SK-N-SH treated with all-trans-retinoic acid at 6 μM for 48 hours (cell line): ENCODE data around the gene PRTFDC1.
A peak's percentile ranks its signal among the peaks of the same experiment; 100 is the strongest.

Source experiments
- ATAC-seq: fragments of 200-7000 bp; cut with Tn5 transposase; 3 replicates; pipeline ENCODE4 v1.9.1; 2020; ENCODE audit warnings: mild to moderate bottlenecking, moderate library complexity
- ARNTL ChIP-seq: fragments of 450-650 bp; formaldehyde crosslinking; IDR thresholded peaks from 2 replicates; pipeline ENCODE4 v1.5.0; 2020; ENCODE audit warnings: low read depth, mild to moderate bottlenecking, moderate library complexity, borderline replicate concordance
- BACH2 ChIP-seq: fragments of 250-450 bp; sonication (Bioruptor Pico); IDR thresholded peaks from 2 replicates; pipeline ENCODE4 v1.9.0; 2021; ENCODE audit warnings: mild to moderate bottlenecking, borderline replicate concordance
- CREB5 ChIP-seq: fragments of 250-450 bp; sonication (Bioruptor Pico); IDR thresholded peaks from 2 replicates; pipeline ENCODE4 v1.5.1; 2020; ENCODE audit warnings: low read depth, mild to moderate bottlenecking, moderate library complexity
- ESRRG ChIP-seq: fragments of 250-450 bp; sonication (Bioruptor Pico); IDR thresholded peaks from 2 replicates; pipeline ENCODE4 v1.6.1; 2021; ENCODE audit warnings: mild to moderate bottlenecking
- GLIS3 ChIP-seq: fragments of 250-450 bp; sonication (Bioruptor Pico); IDR thresholded peaks from 2 replicates; pipeline ENCODE4 v1.5.0; 2020; ENCODE audit warnings: mild to moderate bottlenecking, moderate library complexity
- ISL1 ChIP-seq: fragments of 250-450 bp; sonication (Bioruptor Pico); IDR thresholded peaks from 2 replicates; pipeline ENCODE4 v2.1.2; 2022; ENCODE audit warnings: mild to moderate bottlenecking, moderate library complexity
- OSR1 ChIP-seq: fragments of 250-450 bp; sonication (Bioruptor Pico); IDR thresholded peaks from 2 replicates; pipeline ENCODE4 v1.8.0; 2022; ENCODE audit warnings: moderate library complexity, mild to moderate bottlenecking, inconsistent platforms
- PATZ1 ChIP-seq: fragments of 250-450 bp; sonication (Bioruptor Pico); IDR thresholded peaks from 2 replicates; pipeline ENCODE4 v1.8.0; 2020; ENCODE audit warnings: mild to moderate bottlenecking, moderate library complexity, borderline replicate concordance
- POU6F1 ChIP-seq: fragments of 250-450 bp; sonication (Bioruptor Pico); IDR thresholded peaks from 2 replicates; pipeline ENCODE4 v1.8.0; 2021; ENCODE audit warnings: low read depth, mild to moderate bottlenecking, moderate library complexity, borderline replicate concordance
- PPARA ChIP-seq: fragments of 250-450 bp; sonication (Bioruptor Pico); IDR thresholded peaks from 2 replicates; pipeline ENCODE4 v1.5.0; 2020; ENCODE audit warnings: mild to moderate bottlenecking, borderline replicate concordance
- RARB ChIP-seq: fragments of 250-450 bp; sonication (Bioruptor Pico); IDR thresholded peaks from 2 replicates; pipeline ENCODE4 v1.8.0; 2021; ENCODE audit warnings: mild to moderate bottlenecking, moderate library complexity
- SNAI2 ChIP-seq: fragments of 250-450 bp; sonication (Bioruptor Pico); IDR thresholded peaks from 2 replicates; pipeline ENCODE4 v1.5.0; 2020; ENCODE audit warnings: mild to moderate bottlenecking, moderate library complexity
- TOX ChIP-seq: fragments of 250-450 bp; sonication (Bioruptor Pico); IDR thresholded peaks from 2 replicates; pipeline ENCODE4 v1.8.0; 2021; ENCODE audit warnings: mild to moderate bottlenecking, moderate library complexity, borderline replicate concordance
- TSHZ2 ChIP-seq: fragments of 250-450 bp; sonication (Bioruptor Pico); IDR thresholded peaks from 2 replicates; pipeline ENCODE4 v1.5.0; 2020; ENCODE audit warnings: mild to moderate bottlenecking, moderate library complexity
- ZC3H10 ChIP-seq: fragments of 250-450 bp; sonication (Bioruptor Pico); IDR thresholded peaks from 2 replicates; pipeline ENCODE4 v1.5.1; 2021; ENCODE audit warnings: mild to moderate bottlenecking, moderate library complexity
- ZFP3 ChIP-seq: fragments of 250-450 bp; sonication (Bioruptor Pico); IDR thresholded peaks from 2 replicates; pipeline ENCODE4 v1.5.0; 2020; ENCODE audit warnings: mild to moderate bottlenecking, moderate library complexity
- ZFP30 ChIP-seq: fragments of 450-650 bp; formaldehyde crosslinking; IDR thresholded peaks from 2 replicates; pipeline ENCODE4 v1.5.0; 2022; ENCODE audit warnings: mild to moderate bottlenecking, moderate library complexity
- ZNF565 ChIP-seq: fragments of 450-650 bp; formaldehyde crosslinking; conservative IDR thresholded peaks from 2 replicates; pipeline ENCODE4 v1.5.0; 2020; ENCODE audit warnings: low read depth, mild to moderate bottlenecking, moderate library complexity
- ZNF70 ChIP-seq: fragments of 450-650 bp; formaldehyde crosslinking; IDR thresholded peaks from 2 replicates; pipeline ENCODE4 v1.5.0; 2020; ENCODE audit warnings: mild to moderate bottlenecking, moderate library complexity
- ZNF8 ChIP-seq: fragments of 450-650 bp; formaldehyde crosslinking; IDR thresholded peaks from 2 replicates; pipeline ENCODE4 v1.5.0; 2020; ENCODE audit warnings: mild to moderate bottlenecking, moderate library complexity

The PRTFDC1 gene

GRCh38 chr10:24951201-24952142, 934 bp downstream of the PRTFDC1 start:
- ATAC-seq, result peak; percentile 54

GRCh38 chr10:24950439-24950838, 2.0 kb downstream of the PRTFDC1 start:
- TF ChIP-seq PATZ1 (CRISPR knock-in tag), result no peak
- no peak for TF ChIP-seq ESRRG
- TF ChIP-seq PPARA (CRISPR knock-in tag), result no peak
- no peak for TF ChIP-seq OSR1 (CRISPR knock-in tag)
- TF ChIP-seq ZC3H10 (CRISPR knock-in tag), result no peak
- TF ChIP-seq SNAI2, result no peak
- no peak for TF ChIP-seq ISL1
- no peak for TF ChIP-seq ZNF8 (CRISPR knock-in tag)
- no peak for TF ChIP-seq ZFP3 (CRISPR knock-in tag)
- TF ChIP-seq ZNF70 (CRISPR knock-in tag), result no peak
- TF ChIP-seq POU6F1, result no peak
- TF ChIP-seq GLIS3 (CRISPR knock-in tag), result no peak
- no peak for TF ChIP-seq ZNF565
- TF ChIP-seq ARNTL (CRISPR knock-in tag), result no peak
- no peak for TF ChIP-seq ZFP30 (CRISPR knock-in tag)
- TF ChIP-seq TSHZ2 (CRISPR knock-in tag), result no peak
- TF ChIP-seq CREB5 (CRISPR knock-in tag), result no peak
- ATAC-seq, result no peak

More at GRCh38 chr10:24951201-24952142, 934 bp downstream of the PRTFDC1 start:
- TF ChIP-seq ISL1 (no peak), ARNTL (CRISPR knock-in tag) (no peak), GLIS3 (CRISPR knock-in tag) (no peak), PATZ1 (CRISPR knock-in tag) (no peak), SNAI2 (no peak), TOX (CRISPR knock-in tag) (no peak), ZFP3 (CRISPR knock-in tag) (no peak), ZNF70 (CRISPR knock-in tag) (no peak), RARB (CRISPR knock-in tag) (no peak), BACH2 (no peak), TSHZ2 (CRISPR knock-in tag) (no peak)
